HG03469 (cell line): ENCODE data around the gene ZNF680.
"Not testable (repeated sequence)": the region's sequence is repeated elsewhere in the genome, so short reads cannot be mapped to it uniquely, and the experiment has no call there.

Experiments
- ATAC-seq: cut with Tn5 transposase; IDR thresholded peaks from one replicate; pipeline ENCODE4 v1.9.1; 2021; ENCODE audit warnings: mild to moderate bottlenecking, moderate library complexity, moderate number of reproducible peaks; ENCODE audit not compliant: unreplicated experiment

The ZNF680 gene

DNA sequence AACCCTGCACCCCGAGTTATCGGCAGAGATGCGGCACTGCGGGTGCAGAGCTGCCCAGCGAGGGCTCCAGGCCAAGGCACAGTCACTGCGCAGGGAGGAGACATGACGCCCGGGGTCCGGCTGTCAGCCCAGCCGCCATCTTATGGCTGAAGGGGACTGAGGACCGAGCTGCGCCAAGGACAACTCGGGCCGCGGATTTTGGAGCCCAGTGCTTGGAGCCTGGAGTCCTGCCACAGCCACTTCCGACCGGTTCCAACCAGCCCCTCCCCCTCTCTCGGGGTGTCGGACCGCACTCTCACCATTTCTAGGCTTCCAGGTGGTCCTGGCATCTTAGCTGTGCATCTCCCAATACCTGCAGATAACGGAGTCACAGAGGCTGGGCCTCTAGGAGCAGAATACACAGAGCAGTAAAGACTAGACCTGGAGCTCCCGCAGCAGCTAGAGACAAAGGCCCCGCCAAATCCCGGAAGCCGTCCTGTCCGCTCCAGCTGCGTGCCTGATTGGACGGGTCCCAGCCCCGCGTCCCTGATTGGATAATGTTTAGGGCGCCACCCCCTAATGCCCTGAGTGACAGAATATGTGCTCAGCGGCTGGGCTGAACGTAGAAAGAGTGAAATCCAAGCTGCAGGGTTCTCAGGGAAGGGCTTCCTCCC is at the start of gene ZNF680:
Gene ZNF680 (minus strand): TSS at position 446 of the 653 bp plus-strand sequence. CDS start 117 bp downstream, at position 329.
- ATAC-seq = peak; percentile 99

DNA sequence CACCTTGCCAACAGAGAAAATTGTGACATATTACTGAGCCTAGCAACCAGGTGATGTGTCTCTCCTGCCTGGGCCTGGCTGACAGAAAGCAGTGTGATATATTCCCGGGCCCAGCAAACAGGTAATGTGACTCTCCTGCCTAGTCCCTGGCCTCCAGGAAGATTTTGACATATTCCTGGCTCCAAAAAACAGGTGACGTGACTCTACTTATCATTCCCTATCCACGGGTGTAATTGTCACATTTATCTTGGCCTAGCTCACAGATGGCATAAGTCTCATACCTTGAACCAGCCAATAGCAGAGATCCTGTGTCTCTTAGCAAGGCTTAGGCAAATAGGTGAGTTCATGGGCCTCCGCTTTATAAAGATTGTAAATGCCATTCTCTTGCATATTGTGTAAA is 49.6 kb upstream of the ZNF680 start:
- ATAC-seq = no peak

DNA sequence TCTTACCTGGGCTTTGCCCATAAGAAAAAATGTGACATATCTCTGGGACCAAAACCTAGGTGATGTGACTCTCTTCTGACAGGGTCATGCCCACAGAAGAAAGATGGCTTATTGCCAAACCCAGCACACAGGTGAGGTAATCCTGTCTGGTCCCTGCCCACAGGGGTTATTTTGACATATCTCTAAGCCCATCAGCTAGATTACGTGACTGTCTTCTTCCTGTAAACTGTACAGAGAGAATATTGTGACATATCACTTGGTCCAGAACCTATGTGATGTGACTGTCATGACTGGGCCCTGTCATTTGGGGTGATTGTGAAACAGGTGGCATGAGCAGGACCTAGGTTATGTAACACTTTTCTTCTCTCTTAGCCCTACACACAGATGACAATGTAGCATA is 48.8 kb upstream of the ZNF680 start:
- ATAC-seq = no peak

DNA sequence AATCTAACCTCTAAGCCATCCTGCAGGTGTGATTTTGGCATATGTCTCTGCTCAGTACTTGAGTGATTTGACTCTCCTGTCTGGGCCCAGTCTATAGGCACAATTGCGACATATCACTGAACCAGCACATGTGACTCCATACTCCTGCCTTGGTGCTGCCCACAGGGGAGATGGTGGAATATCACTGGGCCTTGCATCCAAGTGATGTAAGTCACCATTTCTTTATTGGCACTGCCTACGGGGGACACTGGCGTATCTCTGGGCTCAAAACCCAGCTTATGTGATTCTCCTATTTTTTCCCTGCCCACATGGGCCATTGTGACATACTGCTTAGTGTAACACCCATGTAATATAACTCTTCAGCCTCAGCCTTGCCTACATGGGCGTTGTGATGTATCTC is 48.1 kb upstream of the ZNF680 start:
- no peak for ATAC-seq

DNA sequence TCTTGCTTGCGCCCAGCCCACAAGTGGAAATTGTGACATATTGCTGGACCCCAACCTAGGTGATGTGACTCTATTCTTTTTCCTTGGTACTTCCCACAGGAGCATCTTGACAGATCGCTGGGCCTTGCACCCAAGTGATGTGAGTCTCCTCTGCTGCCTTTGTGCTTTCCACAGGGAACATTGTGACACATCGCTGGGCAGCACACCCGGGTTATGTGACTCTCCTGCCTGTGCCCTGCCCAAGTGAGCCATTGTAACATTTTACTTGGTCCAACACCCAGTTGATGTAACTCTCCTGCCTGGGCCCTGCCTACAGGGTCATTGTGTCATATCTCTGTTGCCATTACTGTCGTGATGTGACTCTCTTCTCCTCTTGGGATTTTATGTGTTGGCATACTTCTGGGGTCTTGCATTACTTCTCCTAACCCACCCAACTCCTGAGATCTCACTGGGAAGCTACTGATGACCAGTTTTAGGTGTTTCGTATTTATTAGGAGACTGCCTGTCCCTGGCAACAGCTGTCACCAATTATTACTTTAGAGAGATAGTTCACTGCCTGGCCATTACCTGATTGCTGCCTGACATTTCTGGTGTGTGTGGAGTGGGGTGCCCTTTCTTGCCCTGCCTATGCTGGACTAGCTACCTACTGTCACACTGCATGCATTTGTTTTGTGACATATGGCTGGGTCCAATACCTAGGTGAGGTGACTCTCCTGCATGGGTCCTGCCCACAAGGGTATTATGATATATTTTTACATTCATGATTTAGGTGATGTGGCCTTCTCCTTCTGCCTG is 45.4 kb upstream of the ZNF680 start:
- ATAC-seq = no peak

DNA sequence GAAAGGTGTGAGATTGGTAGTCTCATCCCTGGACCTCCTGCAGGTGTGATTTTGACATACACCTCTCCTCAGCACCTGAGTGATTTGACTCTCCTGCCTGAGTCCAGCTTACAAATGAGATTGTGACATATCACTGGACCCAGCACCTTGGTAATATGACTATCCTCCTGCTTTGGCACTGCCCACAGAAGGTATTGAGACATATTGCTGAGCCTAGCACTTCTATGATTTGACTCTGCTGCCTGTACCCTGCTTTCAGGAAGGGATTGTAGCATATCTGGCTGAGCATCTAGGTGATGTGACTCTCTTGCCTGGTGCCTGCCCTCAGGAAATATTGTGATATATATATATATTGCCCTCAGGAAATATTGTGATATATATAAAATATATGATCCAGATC is 43.5 kb upstream of the ZNF680 start:
- ATAC-seq = no peak

DNA sequence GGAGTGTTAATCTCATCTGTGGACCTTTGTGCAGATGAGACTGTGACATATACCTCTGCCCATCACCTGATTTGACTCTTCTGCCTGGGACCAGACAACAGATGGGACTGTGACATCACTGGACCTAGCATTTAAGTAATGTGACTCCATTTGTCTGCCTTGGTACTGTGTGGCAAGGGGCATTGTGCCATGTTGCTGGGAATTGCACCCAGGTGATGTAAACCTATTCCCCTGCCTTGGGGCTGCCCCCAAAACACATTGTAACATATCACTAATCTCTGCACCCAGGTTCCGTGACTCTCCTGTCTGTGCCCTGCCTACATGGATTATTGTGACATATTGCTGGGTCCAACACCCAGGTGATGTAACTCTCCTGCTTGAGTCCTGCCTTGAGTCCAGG is 40.4 kb upstream of the ZNF680 start:
- no peak for ATAC-seq

DNA sequence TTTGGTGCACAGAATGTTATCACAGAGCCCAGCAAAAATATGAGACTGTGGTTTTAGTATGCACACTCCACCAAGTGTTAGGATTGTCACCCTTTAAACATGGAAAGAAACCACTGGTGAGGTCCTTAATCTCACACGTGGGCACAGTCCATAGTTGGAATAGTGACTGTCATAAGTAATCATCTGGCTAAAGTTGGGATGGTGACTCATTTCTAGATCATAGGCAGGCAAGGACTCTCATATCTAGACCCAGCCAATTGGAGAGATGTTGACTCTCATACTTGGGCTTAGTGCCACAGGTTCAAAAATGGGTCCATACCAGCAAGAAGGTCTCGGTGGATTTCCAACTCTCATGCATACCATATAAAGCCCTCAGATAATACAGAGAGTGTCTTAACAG is 39.6 kb upstream of the ZNF680 start:
- ATAC-seq = no peak

DNA sequence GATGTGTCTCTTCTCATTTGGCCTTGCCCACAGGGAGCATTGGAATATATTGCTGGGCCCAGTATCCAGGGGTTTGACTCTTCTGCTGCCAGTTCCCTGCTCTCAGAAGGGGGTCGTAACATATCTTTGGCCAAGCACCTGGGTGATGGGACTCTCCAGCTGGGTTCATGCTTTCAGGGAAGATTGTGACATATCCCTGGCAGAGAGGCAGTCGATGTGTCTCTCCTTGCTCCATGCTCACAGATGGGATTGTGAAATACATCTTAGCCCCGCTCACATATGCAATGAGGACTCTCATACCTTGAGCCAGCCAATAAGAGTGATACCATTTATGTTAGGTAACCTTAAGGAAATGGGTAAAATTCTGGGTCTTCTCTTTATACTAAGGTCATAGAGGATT is 39.2 kb upstream of the ZNF680 start:
- no peak for ATAC-seq

DNA sequence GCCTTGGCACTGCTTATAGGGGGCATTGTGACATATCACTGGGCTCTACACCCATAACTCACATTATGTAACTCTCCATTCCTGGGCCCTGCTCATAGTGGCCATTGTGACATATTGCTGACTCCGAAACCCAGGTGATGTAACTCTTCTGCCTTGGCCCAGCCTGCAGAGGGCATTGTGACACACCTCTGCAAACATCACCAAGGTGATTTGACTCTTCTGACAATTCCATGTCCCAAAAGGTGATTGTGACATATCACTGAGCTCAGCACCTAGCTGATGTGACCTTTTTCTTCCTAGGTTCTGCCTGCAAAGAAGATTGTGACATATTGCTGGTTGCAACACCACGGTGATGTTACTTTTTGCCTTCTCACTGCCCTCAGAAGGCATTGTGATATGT is 36.5 kb upstream of the ZNF680 start:
- ATAC-seq = no peak

DNA sequence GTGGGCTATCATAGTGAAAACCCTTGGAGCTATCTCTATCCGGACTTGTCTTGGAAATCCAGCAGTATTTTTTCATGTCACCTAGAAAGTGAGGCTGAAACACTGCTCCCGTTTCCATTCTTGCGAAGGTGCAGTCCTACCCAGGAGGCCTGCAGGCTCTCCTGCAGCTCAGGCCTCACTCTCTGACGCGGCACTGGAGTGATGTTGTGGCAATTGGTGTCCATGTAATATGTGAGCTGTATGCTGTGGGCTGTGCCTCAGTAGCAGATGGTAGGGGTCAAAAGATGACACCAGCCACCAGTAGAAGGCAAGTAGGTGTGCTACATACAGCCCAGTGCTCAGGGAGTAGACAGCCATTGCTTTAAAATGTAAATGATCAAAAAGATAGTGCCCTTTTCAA is 28.1 kb upstream of the ZNF680 start:
- no peak for ATAC-seq

DNA sequence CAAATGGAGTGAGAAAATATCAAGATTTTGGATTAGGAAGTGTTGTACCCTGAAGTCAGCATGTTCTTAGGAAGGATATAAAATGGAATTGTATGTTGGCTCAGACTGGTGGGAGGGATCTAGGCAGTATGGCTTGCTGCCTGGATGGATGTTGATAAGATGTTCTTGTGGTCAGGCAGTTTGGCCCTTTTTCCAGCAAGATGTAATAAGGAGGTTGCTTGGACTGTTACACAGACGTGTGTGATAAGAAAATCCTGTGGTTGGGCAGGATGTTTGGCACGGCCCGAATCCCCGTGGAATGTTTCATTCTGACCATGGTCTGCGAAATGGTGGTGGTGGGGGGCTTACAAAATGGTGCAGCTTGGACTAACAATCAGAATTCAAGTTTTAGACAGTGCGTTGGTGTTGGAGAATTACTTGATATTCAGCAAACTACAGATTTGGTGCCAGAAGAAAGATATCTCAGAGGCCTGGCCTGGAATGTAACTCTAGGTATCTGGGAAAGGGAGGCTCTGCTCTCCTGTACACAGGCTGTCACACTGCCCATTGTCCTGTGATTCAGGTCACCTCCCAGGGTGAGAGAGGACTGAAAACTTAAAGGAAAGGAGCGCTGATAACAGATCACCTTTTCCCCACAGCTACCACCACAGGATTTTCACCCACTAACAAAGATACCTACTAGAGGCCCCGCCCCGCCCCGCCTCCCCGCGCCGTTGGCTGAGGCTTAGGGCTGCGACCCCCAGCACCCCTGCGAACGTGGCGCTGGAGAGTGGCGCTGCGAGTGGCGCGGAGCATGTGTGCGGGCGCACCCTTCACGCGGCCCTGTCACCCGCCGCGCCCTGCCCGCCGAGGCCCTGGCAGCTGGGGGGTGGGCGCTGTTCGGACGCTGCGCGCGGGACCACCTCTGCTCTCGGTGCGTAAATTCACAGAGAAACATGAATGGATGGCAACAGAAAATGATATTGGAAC is 19.3 kb upstream of the ZNF680 start:
- ATAC-seq = no peak

DNA sequence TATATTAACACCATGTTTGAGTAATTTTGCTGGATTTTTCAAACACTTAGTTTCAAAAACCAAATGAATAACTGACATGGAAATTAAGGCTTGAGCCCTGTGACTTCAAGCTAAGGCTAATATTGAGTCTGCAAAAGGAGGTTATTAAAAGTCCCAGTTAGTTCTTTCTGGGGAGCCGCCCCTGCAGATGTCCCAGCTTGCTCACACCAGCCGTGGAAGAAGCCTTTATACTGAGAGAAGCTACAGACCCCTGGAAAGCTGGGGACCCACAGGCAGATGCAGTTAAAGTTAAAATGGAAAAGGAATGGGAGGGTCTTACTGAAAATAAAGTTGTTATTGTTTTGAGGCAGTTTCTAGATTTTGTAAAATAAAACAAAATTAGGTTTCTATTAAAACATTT is 18.5 kb upstream of the ZNF680 start:
- ATAC-seq = no peak

DNA sequence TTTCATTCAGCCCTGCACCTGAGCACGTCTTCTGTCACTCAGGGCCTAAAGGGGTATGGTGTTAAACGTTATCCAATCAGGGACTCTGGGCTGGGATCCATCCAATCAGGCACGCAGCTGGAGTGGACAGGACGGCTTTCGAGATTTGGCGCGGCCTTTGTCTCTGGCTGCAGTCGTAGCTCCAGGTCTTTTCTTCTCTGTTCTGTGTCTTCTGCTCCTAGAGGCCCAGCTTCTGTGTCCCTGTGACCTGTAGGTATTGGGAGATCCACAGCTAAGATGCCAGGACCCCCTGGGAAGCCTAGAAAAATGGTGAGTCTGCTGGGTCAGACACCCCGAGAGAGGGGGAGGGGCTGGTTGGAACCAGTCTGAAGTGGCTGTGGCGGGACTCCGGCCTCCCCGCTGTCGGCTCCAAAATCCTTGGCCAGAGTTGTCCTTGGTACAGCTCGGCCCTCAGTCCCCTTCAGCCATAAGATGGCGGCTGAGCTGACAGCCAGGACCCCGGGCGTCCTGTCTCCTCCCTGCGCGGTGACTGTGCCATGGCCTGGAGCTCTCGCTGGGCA is 11.7 kb upstream of the ZNF680 start:
- ATAC-seq = no peak

DNA sequence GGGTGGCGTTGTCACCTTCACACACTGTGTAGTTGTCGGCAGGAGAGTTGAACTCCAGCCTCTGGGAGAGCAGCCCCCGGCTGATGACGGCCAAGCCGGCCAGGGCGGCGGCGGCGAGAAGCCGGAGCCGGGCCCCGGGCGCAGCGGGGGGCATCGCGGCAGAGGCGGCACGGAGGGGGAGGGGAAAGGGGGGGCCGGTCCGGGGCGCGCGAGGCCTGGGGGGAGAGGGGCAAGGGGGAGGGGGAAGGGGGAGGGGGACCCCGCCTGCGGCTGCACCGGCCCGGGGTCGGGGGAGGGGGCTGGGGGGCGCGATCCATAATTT is 7.4 kb upstream of the ZNF680 start:
- ATAC-seq = not testable (repeated sequence)

DNA sequence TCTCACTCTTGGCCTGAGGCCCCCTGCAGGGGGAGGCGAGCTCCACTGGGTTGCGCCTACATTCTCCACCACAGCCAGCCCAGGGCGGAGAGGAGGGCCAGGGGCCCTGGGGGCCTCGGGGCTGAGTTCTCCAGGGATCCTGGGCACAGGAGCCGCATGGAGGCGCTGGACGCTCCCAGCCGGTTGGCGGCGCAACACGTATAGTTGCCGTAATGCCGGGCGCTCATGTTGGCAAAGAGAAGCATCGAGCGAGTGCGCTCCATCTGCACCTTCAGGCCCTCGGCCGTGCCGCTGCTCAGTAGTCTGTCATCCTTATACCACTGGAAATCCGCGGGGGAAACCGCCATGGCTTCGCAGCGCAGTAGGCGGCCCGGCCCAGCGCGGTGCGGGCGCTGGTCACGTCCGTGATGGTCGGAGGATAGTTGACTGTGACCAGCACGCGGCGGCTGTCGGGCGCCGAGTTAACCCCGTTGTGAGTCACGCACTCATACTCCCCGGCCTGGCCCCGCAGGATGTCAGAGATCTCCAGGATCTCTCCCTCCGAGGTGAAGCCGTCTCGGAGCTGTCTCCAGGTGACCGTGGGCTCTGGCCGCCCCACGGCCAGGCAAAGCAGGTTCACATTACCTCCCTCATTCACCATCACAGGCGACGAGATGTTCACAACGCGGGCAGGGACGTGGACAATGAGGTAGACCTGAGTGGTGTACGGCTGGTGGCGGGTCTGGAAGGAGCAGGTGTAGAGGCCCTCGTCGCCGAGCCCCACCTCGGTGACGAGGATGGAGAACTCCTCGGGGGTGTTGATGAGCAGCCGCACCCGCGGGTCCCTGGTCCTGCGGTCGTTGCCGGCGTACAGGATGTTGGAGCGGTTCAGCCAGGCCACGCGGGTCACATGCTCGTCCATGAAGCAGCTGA is 6.8 kb upstream of the ZNF680 start:
- ATAC-seq = not testable (repeated sequence)

DNA sequence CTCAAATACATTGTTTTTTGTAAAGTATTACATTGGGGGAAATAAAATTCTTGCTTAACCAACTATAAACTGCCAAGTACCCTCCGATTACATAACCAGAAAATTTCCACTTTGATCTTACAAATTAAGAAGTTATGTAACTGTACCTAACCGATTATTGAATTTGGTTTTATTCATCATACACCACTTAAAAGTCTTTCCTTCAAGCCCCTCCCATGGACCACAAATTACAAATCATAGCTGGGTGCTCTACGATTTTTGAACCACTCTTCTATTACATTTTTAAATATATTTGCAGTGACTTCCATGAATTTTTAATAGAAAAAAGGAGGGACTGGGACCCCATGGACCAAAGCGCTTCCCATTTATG is 630 bp downstream of the ZNF680 start:
- no peak for ATAC-seq

DNA sequence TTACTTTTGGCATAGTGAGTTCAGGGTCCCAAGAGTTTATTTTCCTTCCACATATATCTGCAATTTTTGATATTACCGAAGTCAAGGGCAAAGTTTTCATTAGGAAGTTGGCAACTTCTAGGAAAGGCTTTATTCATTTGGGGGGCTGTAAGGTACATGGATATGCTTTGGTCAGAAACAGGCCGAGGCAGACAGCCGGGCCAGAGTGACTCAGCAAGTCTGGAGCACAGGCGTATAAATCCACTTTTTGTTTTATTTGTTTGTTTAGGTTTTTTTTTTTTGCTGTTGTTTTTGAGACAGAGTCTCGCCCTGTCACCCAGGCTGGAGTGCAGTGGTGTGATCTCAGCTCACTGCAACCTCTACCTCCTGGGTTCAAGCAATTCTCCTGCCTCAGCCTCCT is 3.7 kb downstream of the ZNF680 start:
- no peak for ATAC-seq

DNA sequence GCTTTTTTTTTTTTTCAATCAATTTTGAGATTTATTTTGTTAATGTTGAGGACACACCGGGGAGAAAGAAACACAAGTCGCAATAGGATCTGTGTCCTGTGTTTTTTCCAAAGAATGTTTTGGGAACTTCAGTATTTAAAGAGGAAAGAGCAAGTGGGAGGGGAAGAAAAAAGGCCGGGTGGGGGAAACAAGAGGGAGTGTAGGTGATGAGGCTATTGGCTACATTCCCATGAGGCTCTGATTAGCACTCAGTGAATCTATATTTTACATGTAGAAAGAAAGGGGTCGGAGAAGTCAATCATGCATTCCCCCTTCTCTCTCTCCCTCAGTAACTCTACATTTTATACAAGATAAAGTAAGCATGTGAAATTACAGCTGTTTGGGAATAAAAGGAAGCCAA is 4.1 kb downstream of the ZNF680 start:
- ATAC-seq = no peak

DNA sequence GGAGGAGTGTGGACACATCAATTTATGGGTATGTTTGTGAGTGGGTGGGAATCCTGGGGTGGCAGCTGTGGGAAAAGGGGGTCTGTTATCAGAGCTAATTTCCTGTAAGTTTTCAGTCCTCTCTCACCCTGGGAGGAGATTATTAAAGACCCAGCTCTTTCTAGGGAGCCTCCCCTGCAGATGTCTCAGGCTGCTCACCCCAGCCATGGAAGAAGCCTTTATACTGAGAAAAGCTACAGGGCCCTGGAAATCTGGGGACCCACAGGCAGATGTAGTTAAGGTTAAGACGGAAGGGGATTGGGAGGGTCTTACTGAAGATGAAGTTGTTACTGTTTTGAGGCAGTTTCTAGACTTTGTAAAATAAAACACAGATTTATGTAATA is 4.6 kb downstream of the ZNF680 start:
- ATAC-seq = no peak
